Measurements from ENCODE around the gene MEST.

GRCh38 chr7:130490311-130490791 is 1.5 kb upstream of the MEST start:
- no peak for TF ChIP-seq TAF1 (IDR thresholded peaks at IDR 0.05; ENCODE audit: borderline replicate concordance, low read depth, low read length)
- TF ChIP-seq USF2 (IDR thresholded peaks at IDR 0.05; ENCODE audit: borderline replicate concordance, low read depth, low read length) = no peak

All from GM12878 (cell line).